NT2/D1 (cell line): ENCODE data around the gene AFF3.

Experiments
- DNase-seq: peaks from one replicate; pipeline ENCODE4 v3.0.0-alpha.2; 2011; ENCODE audit warnings: low read depth, low spot score
- H3K27me3 ChIP-seq: 2 replicates; pipeline ENCODE4 v1.6.0; 2011; ENCODE audit warnings: mild to moderate bottlenecking; ENCODE audit not compliant: insufficient read length, insufficient read depth
- H3K36me3 ChIP-seq: 2 replicates; pipeline ENCODE4 v1.6.1; 2011; ENCODE audit warnings: mild to moderate bottlenecking, low read length, mixed read lengths; ENCODE audit not compliant: insufficient read depth, insufficient read length
- H3K4me1 ChIP-seq: 2 replicates; pipeline ENCODE4 v1.5.1; 2011; ENCODE audit not compliant: insufficient read depth, insufficient read length
- H3K4me3 ChIP-seq: 2 replicates; pipeline ENCODE4 v1.5.1; 2011; ENCODE audit warnings: low read depth; ENCODE audit not compliant: insufficient read length
- H3K9ac ChIP-seq: 2 replicates; pipeline ENCODE4 v1.6.0; 2011; ENCODE audit warnings: low read depth; ENCODE audit not compliant: insufficient read length
- H3K9me3 ChIP-seq: 2 replicates; pipeline ENCODE4 v1.5.1; 2011; ENCODE audit warnings: mild to moderate bottlenecking, low read length; ENCODE audit not compliant: insufficient read depth
- SUZ12 ChIP-seq: IDR thresholded peaks from 2 replicates; pipeline ENCODE4 v1.6.1; 2011; ENCODE audit not compliant: insufficient read length, insufficient read depth; ENCODE audit errors: extremely low read depth
- YY1 ChIP-seq: IDR thresholded peaks from 2 replicates; pipeline ENCODE4 v1.6.1; 2011; ENCODE audit not compliant: insufficient read length, insufficient read depth
- ZNF274 ChIP-seq: IDR thresholded peaks from 2 replicates; pipeline ENCODE4 v1.6.1; 2011; ENCODE audit warnings: mild to moderate bottlenecking, low read depth, low read length

Gene AFF3

DNA sequence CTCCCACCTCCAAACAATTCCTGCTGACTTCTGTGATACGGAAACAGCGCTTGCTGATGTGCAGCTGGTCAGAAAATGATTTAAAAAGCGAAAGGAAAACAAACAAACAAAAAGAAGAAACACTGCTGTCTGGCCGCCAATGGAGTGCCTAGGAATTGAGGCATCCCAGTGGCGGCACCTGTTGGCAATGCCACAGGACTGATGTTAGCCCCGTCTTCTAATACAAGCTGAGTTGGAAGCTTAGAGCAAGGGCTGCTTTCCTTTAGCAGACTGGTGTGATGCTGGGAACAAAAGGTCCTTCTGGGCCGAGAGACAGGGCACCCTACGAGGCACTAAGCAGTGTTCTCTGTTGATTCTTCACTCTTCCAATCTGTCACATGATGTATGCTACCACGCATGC lies 489.0 kb downstream of the AFF3 start:
- no peaks in the 10 kb centered on the region for H3K9me3 ChIP-seq
- TF ChIP-seq SUZ12, result no peak
- TF ChIP-seq ZNF274, result no peak
- no peak for TF ChIP-seq YY1
- H3K27me3 ChIP-seq, result no peaks in the 10 kb centered on the region

GRCh38 chr2:99652862-99653261 lies 489.5 kb downstream of the AFF3 start:
- Histone ChIP-seq H3K36me3 (no peaks in the 10 kb centered on the region), H3K9me3 (no peaks in the 10 kb centered on the region), H3K27me3 (no peaks in the 10 kb centered on the region), H3K4me3 (no peak overlapping the region), H3K4me1 (peaks cover 6% of the 10 kb centered on the region), H3K9ac (no peak overlapping the region)
- no peak for DNase-seq
- TF ChIP-seq SUZ12 (no peak), ZNF274 (no peak), YY1 (no peak)

More for the DNA sequence above, 489.0 kb downstream of the AFF3 start:
- no peaks in the 10 kb centered on the region for H3K36me3 ChIP-seq
- peaks cover 6% of the 10 kb centered on the region for H3K4me1 ChIP-seq
- no peak for DNase-seq
- H3K9ac ChIP-seq, result no peak overlapping the region
- no peak overlapping the region for H3K4me3 ChIP-seq

DNA sequence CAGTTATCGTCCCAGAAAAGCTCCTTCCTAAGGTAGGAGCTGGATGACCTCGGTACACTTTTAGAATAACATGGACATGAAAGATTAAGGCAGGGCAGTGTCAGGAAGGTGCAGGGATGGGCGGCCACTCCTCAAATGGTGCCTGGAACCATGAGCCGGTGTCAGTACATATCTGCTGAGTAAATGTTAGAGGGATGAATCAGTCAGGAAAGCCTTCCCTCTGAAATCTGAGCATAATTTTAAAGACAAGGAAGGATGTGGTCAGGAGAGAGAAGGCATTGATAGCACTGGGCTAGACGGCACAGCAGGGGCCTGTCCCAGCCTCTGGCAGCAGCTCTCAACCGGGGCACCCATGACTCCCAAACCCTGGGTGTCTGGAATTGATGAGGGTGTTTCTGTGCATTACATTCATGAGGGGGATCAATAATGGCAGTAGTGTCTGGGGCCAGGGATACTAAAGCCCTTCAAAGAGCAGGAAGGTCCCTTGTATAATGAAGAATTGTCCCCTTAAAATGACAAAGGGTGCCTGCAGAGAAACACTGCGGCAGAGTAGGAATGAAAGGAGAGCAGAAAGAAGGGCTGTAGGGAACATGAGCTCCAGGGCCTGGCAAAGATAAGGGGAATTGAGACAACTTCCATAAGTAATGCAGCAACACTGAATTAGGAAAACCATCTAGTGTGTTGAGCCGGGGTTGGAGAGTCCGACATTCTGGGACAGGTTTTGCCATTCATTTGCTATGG lies 490.3 kb downstream of the AFF3 start:
- peaks cover 6% of the 10 kb centered on the region for H3K4me1 ChIP-seq
- DNase-seq, result peak; percentile 36
- H3K4me3 ChIP-seq, result no peak overlapping the region
- no peaks in the 10 kb centered on the region for H3K27me3 ChIP-seq
- H3K9me3 ChIP-seq, result no peaks in the 10 kb centered on the region
- no peak overlapping the region for H3K9ac ChIP-seq
- TF ChIP-seq ZNF274, result no peak
- no peak for TF ChIP-seq SUZ12
- TF ChIP-seq YY1, result no peak
- H3K36me3 ChIP-seq, result no peaks in the 10 kb centered on the region

- no peaks in the 10 kb centered on the region for H3K9me3 ChIP-seq
- H3K4me1 ChIP-seq, result peaks cover 6% of the 10 kb centered on the region
- no peak overlapping the region for H3K4me3 ChIP-seq
- H3K9ac ChIP-seq, result no peak overlapping the region
- no peaks in the 10 kb centered on the region for H3K36me3 ChIP-seq
- H3K27me3 ChIP-seq, result no peaks in the 10 kb centered on the region
- DNase-seq, result no peak
- no peak for TF ChIP-seq YY1
- TF ChIP-seq SUZ12, result no peak
Measured at GRCh38 chr2:99648906-99649789, 493.2 kb downstream of the AFF3 start.

DNA sequence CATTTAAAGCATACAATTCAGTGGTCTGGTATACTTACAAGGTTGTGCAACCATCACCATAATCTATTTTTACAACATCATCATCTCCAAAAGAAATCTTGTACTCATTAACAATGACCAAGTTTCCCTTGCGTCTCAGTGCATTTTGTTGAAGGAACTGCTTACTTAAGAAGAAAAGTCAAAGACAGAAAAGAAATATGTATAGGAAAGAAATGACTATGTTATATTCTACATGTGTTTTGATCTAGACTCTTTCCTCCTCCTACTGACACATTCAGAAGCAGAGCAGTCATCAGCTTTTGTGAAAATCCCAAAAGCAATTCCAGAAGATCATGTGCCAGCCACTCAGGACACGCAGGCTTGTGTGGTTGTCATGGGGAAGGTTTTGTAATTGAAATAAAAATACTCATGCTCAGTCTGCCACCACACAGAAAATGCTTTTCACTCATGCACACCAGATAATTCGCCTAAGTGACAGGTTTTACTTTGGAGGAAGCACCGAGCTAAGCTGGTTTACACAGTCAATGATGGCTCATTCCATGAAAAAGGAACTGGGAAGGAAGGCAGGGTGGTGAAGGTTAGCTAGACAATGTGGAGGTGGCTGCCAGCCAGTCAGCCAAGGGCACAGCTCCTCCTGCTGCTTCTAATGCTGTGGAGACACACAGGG lies 494.1 kb downstream of the AFF3 start:
- DNase-seq, result no peak
- Histone ChIP-seq H3K4me1 (peaks cover 6% of the 10 kb centered on the region), H3K9ac (no peak overlapping the region), H3K9me3 (no peaks in the 10 kb centered on the region), H3K27me3 (no peaks in the 10 kb centered on the region), H3K4me3 (no peak overlapping the region), H3K36me3 (no peaks in the 10 kb centered on the region)
- TF ChIP-seq YY1, result no peak

DNA sequence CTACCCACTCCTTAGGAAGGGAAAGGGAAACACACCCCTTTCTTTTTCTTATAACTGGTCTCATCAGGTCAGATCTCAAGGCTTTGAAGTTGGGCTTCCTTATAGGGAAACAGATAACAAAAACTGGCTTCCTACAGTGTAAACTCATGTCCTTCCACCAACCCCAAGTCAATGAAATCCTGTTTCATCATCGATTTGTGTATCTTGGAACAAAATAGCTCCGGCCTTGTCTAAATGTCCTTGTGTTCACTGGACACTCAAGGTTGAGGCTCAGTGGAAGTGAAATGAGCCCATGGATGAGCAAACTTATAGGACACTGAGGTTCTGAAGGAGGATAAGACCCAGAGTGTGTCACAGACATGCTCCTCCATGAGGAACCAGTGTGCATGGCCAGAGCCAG lies 496.4 kb downstream of the AFF3 start:
- Histone ChIP-seq H3K4me3 (no peak overlapping the region), H3K4me1 (no peaks in the 10 kb centered on the region), H3K9me3 (no peaks in the 10 kb centered on the region), H3K36me3 (no peaks in the 10 kb centered on the region), H3K27me3 (no peaks in the 10 kb centered on the region), H3K9ac (no peak overlapping the region)
- TF ChIP-seq YY1 (no peak), SUZ12 (no peak), ZNF274 (no peak)
- DNase-seq, result no peak

DNA sequence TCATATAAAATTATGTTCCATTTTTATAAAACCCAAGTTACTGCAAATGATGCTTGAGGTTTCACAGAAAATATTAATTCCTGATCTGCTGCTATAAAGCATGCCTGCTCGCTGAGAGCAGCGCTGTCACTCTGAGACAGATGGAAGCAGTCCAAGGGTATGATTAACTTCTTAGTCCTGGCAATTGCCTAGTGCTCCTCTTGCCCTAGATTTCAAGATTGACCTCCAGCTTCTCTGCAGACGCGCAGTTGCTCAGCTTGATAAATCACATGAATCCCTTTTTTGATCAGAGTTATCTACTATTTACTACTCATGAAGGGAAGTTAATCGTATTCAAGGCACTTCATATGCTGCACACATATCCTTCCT lies 498.0 kb downstream of the AFF3 start:
- Histone ChIP-seq H3K9ac (no peak overlapping the region), H3K4me1 (no peaks in the 10 kb centered on the region), H3K27me3 (no peaks in the 10 kb centered on the region), H3K36me3 (no peaks in the 10 kb centered on the region), H3K9me3 (no peaks in the 10 kb centered on the region), H3K4me3 (no peak overlapping the region)
- no peak for TF ChIP-seq ZNF274
- DNase-seq, result no peak
